ENCODE results near the gene STARD13. TPM values are rescaled to one million over a fixed set of nuclear protein-coding genes. Genes with fewer than 3 reads are reported as not detected.

STARD13 gene
- total RNA-seq, 1 donor from 2014 or later: 2.0 TPM

DNA sequence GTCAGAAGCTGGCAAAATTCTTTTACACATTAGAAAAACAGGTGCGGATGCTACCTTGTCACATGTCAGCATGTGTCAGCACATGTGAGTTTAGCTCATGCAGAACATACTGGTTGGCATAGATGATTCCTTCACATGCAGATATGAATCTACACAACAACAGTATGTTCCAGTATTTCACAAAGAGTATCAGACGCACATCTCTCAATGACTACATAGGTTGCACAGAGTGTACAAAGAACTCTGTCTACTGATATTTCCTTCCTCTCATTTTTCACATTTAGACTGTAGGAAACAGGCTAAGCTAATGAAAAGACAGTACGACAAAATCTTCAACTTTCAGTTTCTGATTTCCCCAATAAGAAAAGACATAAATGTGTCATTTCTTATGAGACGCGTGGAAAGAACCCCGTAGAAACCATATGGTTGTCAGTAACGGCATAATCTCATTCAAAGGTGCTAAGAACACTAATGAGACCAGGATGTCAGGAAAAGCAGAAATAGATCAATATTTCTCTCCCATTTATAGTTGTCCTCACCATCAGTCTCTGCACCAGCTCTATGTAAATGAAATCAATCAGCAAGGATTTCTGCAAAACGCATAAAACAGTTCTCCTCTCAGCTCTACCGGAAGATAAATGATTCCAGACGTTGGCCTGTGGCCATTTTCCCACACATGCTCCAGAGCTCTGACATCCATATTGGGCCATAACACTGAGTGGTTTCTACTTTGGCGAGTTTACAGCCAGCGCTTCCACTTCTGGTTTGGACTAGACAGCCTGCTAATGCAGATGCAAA, 81.2 kb downstream of the STARD13 start:
- H3K27ac Mint-ChIP-seq: no peak overlapping the region

GRCh38 chr13:33202644-33203169, 82.8 kb downstream of the STARD13 start:
- Histone ChIP-seq H4K20me1 (ENCODE audit: low read depth) (no peaks in the 10 kb centered on the region), H3K36me3 (no peaks in the 10 kb centered on the region), H3K9me3 (ENCODE audit: low read depth) (no peaks in the 10 kb centered on the region), H3K4me3 (no peak overlapping the region), H3F3A (ENCODE audit: low read depth) (no peaks in the 10 kb centered on the region), H3K9ac (no peak overlapping the region), H3K79me2 (ENCODE audit: low read depth) (no peaks in the 10 kb centered on the region), H3K27ac (no peak overlapping the region), H3K27me3 (no peaks in the 10 kb centered on the region), H3K4me1 (peaks cover 6% of the 10 kb centered on the region), H3K4me2 (no peak overlapping the region), H2AFZ (replicated peaks) (no peak overlapping the region)
- TF ChIP-seq CTCF (IDR thresholded peaks at IDR 0.05) (no peak), EZH2 (IDR thresholded peaks at IDR 0.05) (no peak), EZH2phosphoT487 (IDR thresholded peaks at IDR 0.05) (no peak)
- no peak overlapping the region for H3K27ac Mint-ChIP-seq
- H3K9me3 Mint-ChIP-seq: no peaks in the 10 kb centered on the region
- H3K4me1 Mint-ChIP-seq: peaks cover 20% of the 10 kb centered on the region
- no peaks in the 10 kb centered on the region for H3K36me3 Mint-ChIP-seq
- no peak for DNase-seq (ENCODE audit: low spot score)
- no peak overlapping the region for H3K4me3 Mint-ChIP-seq
- H3K27me3 Mint-ChIP-seq (ENCODE audit: insufficient read depth, low read depth): no peaks in the 10 kb centered on the region

More for the DNA sequence above, 81.2 kb downstream of the STARD13 start:
- Histone ChIP-seq H3F3A (ENCODE audit: low read depth) (no peaks in the 10 kb centered on the region), H4K20me1 (ENCODE audit: low read depth) (no peaks in the 10 kb centered on the region), H3K27me3 (no peaks in the 10 kb centered on the region), H3K9ac (no peak overlapping the region), H3K27ac (no peak overlapping the region), H3K4me3 (no peak overlapping the region), H3K4me2 (no peak overlapping the region), H2AFZ (replicated peaks) (no peak overlapping the region), H3K79me2 (ENCODE audit: low read depth) (no peaks in the 10 kb centered on the region), H3K36me3 (no peaks in the 10 kb centered on the region), H3K4me1 (peaks cover 6% of the 10 kb centered on the region), H3K9me3 (ENCODE audit: low read depth) (no peaks in the 10 kb centered on the region)
- Mint-ChIP-seq H3K36me3 (no peaks in the 10 kb centered on the region), H3K4me3 (no peak overlapping the region), H3K4me1 (peaks cover 23% of the 10 kb centered on the region), H3K27me3 (ENCODE audit: insufficient read depth, low read depth) (peaks cover 2% of the 10 kb centered on the region), H3K9me3 (no peaks in the 10 kb centered on the region)
- TF ChIP-seq CTCF (IDR thresholded peaks at IDR 0.05): no peak
- no peak for TF ChIP-seq EZH2 (IDR thresholded peaks at IDR 0.05)
- DNase-seq (ENCODE audit: low spot score): no peak

- Histone ChIP-seq H3K27me3 (no peaks in the 10 kb centered on the region), H3K79me2 (ENCODE audit: low read depth) (no peaks in the 10 kb centered on the region), H3F3A (ENCODE audit: low read depth) (no peaks in the 10 kb centered on the region), H3K9me3 (ENCODE audit: low read depth) (no peaks in the 10 kb centered on the region), H4K20me1 (ENCODE audit: low read depth) (no peaks in the 10 kb centered on the region), H3K4me1 (peaks cover 6% of the 10 kb centered on the region), H2AFZ (replicated peaks) (no peak overlapping the region), H3K4me3 (no peak overlapping the region), H3K9ac (no peak overlapping the region), H3K36me3 (no peaks in the 10 kb centered on the region), H3K4me2 (no peak overlapping the region), H3K27ac (no peak overlapping the region)
- DNase-seq (ENCODE audit: low spot score): no peak
- Mint-ChIP-seq H3K27ac (no peak overlapping the region), H3K36me3 (no peaks in the 10 kb centered on the region), H3K9me3 (no peaks in the 10 kb centered on the region), H3K4me3 (no peak overlapping the region), H3K27me3 (ENCODE audit: insufficient read depth, low read depth) (peaks cover 2% of the 10 kb centered on the region), H3K4me1 (peaks cover 21% of the 10 kb centered on the region)
- no peak for TF ChIP-seq EZH2phosphoT487 (IDR thresholded peaks at IDR 0.05)
- TF ChIP-seq CTCF (IDR thresholded peaks at IDR 0.05): no peak
- TF ChIP-seq EZH2 (IDR thresholded peaks at IDR 0.05): no peak
These were observed 83.9 kb downstream of the STARD13 start for GRCh38 chr13:33201659-33202058.
